Measurements from ENCODE around the gene IL33. TPM values are rescaled to one million over a fixed set of nuclear protein-coding genes. Genes with fewer than 3 reads are reported as not detected.

Gene IL33
- total RNA-seq, 1 experiment from 2014 or later: 0.05 TPM

DNA sequence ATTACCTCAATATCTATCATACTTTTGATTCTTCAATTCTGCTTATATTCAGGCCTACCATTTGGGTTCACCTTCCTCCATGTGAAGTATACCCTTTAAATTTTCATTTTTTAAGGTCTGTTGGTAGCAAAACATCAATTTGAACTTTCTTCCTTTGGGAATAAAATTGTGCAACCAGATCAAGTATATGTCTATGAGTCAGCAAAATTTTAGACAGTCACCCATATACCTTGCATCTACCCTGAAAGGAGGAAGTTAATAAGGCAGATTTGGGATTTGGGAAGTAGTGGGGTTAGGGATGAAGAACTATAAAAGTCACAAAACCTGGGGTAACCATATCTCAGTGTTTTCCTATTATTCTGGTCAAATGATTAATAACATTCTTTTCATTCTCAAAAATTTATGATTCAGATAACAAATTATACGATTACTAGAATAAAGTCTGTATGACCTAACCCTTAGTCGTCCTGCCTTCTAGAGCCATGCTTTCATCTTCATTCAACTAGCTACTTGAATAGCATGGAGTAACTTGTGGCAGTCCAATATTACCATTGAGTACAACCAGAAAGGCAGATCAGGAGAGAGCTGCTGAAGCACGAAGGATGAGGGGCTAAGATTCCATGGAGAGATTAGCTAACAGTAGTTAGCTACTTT, 2.8 kb upstream of the IL33 start:
- in situ Hi-C loops (cut with HindIII; ENCODE audit: low pct_unique_long_range_greater_than_20kb, low sequenced_read_pairs): no loop called here
- DNase-seq (ENCODE audit: low read depth, low spot score): no peak

DNA sequence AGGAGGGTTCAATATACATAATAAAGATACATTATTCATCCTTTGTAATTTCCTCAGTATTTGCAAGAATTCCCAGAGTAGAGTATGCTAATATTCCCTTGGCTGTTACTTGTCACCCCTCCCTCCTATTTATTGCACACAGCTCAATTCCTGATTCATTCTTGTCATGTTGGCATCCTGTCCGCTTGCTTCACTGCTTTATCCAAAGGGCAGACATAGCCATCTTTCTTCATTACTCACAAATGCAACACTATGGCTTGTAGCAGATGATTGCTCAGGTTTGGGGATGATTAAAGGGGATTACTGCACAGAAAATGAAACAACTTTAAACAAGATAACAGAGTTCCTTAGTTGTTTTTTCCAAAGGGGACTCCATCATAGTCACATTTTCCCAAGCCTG, 1.2 kb upstream of the IL33 start:
- no peak for DNase-seq (ENCODE audit: low read depth, low spot score)

DNA sequence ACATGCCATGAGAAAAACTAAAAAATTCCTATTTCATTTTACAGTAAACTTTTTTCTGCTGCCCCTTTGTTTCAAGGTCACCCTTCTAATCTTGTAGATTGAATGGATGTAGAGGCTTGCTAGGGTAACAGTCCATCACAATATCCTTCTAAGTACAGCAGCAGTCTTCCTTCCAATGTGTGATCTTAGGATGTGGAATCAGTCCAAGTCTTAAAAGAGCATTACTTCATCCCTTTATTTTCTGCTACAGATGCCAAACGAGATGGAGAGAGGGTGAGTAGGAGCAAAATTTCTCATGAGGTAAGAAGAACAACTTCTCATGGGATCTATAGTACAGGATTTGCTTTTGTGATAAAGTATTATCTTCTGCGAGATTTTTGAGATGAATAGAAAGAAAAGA, 704 bp upstream of the IL33 start:
- in situ Hi-C loops (cut with HindIII; ENCODE audit: low pct_unique_long_range_greater_than_20kb, low sequenced_read_pairs): no loop called here
- no peak for DNase-seq (ENCODE audit: low read depth, low spot score)

More for the DNA sequence above, 1.2 kb upstream of the IL33 start:
- in situ Hi-C loops (cut with HindIII; ENCODE audit: low pct_unique_long_range_greater_than_20kb, low sequenced_read_pairs): no loop called here

DNA sequence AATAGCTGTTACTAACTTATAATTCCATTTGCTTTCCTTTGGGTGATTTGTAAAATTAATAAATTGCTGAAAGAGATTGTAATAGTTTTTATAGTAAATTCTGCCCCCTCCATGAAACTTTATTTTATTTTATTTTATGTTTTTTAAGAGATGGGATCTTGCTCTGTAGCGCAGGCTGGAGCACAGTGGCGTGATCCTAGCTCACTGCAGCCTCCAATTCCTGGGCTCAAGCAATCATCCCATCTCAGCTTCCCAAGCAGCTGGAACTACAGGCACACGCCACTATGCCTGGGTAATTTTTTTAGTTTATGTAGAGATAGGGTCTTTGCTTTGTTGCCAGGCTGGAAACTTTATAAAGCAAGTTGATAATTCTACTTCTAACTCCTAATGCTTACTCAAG, 395 bp downstream of the IL33 start:
- no peak for DNase-seq (ENCODE audit: low read depth, low spot score)
- in situ Hi-C loops (cut with HindIII; ENCODE audit: low pct_unique_long_range_greater_than_20kb, low sequenced_read_pairs): no loop called here

DNA sequence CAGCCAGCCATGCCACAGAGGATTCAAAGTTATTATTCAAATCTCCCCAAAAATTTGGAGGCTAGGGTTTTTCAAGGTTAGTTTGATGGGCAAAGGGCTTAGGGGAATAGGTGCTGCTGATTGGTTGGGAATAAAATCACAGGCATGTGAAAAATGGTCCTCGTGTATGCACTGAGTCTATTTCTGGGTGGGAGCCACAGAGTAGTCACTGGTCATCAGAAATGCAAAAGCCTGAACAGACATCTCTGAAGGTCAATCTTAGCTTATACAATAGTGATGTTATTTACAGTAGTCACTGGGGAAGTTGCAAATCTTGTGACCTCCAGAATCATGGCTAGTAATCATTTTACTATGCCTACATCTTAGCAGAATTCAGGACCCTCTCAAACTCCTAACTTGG, 1.3 kb downstream of the IL33 start:
- in situ Hi-C loops (cut with HindIII; ENCODE audit: low pct_unique_long_range_greater_than_20kb, low sequenced_read_pairs): no loop called here
- no peak for DNase-seq (ENCODE audit: low read depth, low spot score)

DNA sequence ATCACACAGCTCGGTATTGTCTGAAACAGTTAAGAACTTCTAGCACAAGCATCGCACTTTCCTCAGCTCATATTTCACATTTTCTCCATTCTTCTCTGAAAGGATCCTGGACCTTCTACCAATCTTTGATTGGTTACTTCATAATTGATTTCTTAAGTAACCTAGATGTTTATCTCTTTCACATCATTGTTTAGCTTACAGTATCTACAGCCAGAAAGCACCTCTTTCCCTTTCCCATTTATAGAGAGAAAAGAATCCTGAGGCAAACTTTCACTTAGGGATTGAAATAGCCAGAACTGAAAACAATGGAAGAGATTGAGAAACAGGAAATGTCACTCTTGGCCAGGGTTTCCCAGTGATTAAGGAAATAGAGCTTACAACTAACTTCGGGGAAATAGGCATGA, 2.5 kb downstream of the IL33 start:
- in situ Hi-C loops (cut with HindIII; ENCODE audit: low pct_unique_long_range_greater_than_20kb, low sequenced_read_pairs): no loop called here
- DNase-seq (ENCODE audit: low read depth, low spot score): peak; percentile 14

DNA sequence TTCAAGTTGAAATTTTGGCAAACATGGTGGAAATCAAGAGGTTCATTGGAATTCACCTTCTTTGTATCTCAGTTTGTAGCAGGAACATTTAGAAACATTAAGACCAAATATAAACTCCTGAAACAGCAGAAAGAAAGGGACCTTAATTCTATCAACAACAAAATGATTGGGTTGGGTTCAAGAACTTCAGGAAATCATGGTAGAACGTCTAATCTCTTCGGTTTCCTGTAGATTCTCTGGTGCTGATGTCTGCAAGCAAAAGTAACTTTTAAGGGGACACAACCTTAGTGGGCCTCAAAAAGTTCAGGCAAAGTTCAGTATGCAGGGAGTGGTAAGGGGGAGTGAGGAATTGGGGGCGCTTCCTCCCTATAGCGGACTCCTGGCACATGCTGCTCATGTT, 3.4 kb downstream of the IL33 start:
- in situ Hi-C loops (cut with HindIII; ENCODE audit: low pct_unique_long_range_greater_than_20kb, low sequenced_read_pairs): no loop called here

DNA sequence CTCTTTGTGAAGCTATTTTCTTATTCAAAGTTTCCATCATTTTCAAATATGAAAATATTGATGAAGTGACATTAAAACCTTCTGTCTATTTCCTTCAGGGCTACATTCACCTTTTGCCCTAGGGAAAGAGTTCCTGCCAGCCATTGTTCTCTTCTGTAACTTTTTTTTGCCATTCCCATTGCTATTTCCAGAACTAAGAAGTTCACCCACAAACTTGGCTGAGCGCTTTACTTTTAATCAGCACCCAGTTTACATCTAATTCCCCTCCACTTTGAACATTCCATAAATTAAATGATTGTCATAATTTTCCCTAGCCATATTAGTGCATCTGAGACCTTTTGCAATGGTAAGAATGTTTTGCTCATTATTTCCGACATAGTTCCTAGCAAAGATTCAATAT, 4.4 kb downstream of the IL33 start:
- in situ Hi-C loops (cut with HindIII; ENCODE audit: low pct_unique_long_range_greater_than_20kb, low sequenced_read_pairs): no loop called here
- DNase-seq (ENCODE audit: low read depth, low spot score): no peak

More for the DNA sequence above, 3.4 kb downstream of the IL33 start:
- no peak for DNase-seq (ENCODE audit: low read depth, low spot score)

DNA sequence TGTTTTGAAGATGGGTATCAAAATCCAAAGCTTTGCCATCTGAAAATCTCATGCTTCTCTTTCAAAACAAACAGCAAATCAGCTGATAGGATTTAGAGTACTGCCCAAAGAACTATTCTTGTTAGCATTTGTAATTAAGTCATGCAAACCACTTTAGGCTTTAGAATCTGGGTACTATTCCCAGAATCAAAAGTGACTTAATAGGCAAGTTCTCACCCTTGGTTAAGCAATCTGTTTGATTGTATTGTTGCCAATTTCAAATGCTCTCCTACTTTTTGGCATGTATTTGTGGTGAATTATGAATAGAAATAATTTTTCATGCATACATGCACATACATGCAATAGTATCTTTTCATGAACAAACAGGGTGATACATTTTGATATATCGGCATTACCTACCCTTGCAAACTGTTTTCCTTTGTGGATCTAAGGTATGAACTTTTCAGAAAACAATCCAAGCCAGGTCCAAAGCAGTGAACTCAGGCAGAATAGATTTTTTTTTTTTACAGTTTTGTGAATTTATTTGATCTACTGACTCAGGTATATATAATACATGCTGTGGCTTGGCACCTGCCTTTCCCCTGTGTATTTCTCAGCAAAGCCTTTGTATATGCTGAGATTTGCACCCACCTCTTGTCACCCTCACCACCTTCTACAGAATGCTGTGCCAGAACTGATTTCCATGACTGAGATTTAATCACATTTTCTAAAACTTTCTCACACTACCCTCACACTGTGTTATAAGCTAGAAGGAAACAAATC, 9.0 kb downstream of the IL33 start:
- no peak for DNase-seq (ENCODE audit: low read depth, low spot score)
- in situ Hi-C loops (cut with HindIII; ENCODE audit: low pct_unique_long_range_greater_than_20kb, low sequenced_read_pairs): no loop called here

DNA sequence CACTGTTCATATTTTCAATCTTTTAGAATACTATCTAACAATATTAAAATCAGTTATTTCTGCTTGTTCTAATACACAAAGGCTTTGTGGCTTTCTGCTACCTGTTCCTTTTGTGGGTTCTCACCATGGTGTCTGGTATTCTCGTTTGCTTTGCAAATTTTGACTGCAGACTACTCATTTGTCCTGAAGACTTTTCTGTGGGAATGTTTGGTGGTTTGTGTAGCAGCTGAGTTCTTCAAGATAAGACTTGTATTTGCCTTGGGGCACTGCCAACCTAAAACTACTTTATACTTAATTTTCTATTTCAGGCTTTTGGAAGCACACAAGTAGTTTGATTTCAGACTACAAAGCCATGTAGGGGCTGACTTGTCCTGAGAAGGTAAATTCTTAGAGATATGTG, 11.1 kb downstream of the IL33 start:
- no peak for DNase-seq (ENCODE audit: low read depth, low spot score)
- in situ Hi-C loops (cut with HindIII; ENCODE audit: low pct_unique_long_range_greater_than_20kb, low sequenced_read_pairs): no loop called here

DNA sequence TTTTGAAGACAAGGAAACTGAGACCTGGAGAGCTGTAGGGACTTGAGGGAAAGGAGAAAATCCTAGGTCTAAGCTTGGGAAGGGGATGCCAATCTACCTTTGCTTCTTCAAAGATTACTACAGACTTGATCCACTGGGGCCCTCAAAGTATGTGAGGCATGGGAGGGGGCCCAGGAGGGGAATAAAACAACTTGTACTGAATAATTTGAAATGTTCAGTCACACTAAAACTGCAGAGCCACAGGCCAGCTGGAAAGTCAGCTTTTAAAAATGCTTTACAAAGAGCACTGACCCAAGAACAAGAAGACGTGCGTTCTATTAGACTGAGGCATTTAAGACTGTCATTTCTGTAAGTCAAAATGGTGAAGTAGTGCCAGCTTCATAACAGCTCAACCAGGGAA, 13.6 kb downstream of the IL33 start:
- in situ Hi-C loops (cut with HindIII; ENCODE audit: low pct_unique_long_range_greater_than_20kb, low sequenced_read_pairs): no loop called here
- no peak for DNase-seq (ENCODE audit: low read depth, low spot score)

DNA sequence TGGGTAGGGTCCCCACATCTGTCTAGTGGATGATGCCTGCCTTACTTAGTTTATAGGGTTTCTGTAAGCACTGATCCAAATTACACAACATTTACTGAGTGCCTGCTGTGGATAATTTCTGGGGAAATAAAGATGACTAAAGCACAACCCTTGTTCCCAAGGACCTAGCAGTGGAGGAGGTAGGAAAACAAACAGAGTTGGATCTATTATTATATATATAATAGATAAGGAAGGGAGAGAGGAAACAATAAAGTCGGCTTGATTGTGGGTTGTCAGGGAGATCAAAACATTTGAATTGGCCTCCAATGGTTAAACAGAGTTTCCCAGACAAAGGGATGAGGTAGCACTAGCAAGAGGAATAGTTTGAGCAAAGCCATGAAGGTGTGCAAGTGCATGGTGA, 14.0 kb downstream of the IL33 start:
- DNase-seq (ENCODE audit: low read depth, low spot score): no peak
- in situ Hi-C loops (cut with HindIII; ENCODE audit: low pct_unique_long_range_greater_than_20kb, low sequenced_read_pairs): no loop called here

DNA sequence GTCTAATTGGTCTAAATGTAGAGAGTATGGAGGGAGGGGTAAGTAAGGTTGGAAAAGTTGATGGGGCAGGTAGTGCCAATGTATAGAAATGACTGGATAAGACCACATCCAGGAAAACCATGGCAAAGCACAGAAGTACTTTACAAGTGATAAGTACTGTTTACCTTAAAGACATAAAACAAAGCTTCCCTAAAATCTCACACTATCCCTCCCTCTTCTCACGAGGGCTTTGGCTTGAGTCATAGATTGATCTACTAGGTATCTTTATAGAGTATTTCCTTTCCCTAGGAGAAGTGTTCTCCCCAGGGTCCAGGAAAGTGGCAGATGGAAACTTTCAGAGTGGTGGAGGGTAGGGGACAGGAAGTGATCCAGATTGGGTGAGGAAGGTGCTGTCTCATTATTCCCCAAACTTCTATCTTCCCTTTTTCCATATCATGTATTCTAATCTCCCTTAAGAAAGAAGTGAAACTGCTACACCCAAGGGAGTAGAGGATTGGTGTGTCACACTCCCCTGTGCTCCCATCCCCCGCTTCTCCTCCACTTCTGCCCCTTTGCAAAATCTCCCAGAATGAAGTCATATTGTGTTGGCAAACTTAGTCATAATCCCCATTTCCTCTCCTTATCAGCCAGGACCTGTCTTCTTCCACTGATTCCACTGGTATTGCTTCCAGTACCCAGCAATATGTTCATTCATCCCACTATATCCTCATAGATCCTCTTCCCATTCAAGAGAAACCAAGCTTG, 14.6 kb downstream of the IL33 start:
- DNase-seq (ENCODE audit: low read depth, low spot score): no peak

DNA sequence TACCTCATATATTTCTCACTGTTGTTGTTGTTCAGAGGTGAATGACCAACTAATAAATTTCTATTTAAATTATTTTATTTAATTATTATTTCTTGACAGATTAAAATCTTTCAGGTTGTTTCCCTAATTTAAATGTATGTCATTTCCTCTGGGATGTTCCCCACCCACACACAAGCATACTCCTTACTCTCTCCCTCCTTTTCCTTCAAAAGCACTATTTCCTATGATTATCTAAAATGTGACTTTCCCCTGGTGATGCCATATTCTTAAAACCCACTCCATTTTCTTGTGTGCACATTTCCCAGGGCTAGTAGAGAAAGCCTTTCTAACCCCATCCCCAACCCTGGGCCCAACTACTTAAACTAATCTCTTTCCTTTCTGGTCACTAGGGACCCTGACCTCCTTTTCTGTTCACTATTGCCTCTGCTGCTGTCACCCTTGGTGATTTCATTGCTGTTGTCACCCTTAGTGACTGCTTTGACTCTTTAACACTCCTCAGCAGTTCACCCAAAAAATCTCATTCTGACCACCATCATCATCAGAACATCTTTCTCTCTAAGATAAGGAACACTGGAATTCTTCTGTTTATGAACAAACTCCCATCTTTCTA, 16.8 kb downstream of the IL33 start:
- no peak for DNase-seq (ENCODE audit: low read depth, low spot score)
- in situ Hi-C loops (cut with HindIII; ENCODE audit: low pct_unique_long_range_greater_than_20kb, low sequenced_read_pairs): no loop called here

More for the DNA sequence above, 14.6 kb downstream of the IL33 start:
- in situ Hi-C loops (cut with HindIII; ENCODE audit: low pct_unique_long_range_greater_than_20kb, low sequenced_read_pairs): no loop called here

DNA sequence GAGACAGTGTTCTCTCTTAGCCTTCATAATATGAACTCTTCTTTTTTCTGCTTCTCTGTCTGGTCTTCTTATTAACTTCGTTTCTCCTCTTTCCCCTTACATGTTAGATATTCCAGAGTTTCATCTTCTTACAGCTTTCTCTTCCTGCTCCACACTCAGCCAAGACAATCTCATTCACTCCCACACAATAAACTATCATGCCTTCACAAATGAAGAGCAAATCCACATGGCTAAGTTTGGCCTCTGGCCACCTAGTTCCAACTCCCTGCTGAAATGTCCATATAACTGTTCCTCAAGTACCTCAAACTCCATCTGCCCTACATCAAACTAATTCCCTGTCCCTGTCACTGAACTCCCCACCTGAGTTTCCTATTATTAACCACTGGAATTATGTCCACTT, 18.4 kb downstream of the IL33 start:
- no peak for DNase-seq (ENCODE audit: low read depth, low spot score)
- in situ Hi-C loops (cut with HindIII; ENCODE audit: low pct_unique_long_range_greater_than_20kb, low sequenced_read_pairs): no loop called here

DNA sequence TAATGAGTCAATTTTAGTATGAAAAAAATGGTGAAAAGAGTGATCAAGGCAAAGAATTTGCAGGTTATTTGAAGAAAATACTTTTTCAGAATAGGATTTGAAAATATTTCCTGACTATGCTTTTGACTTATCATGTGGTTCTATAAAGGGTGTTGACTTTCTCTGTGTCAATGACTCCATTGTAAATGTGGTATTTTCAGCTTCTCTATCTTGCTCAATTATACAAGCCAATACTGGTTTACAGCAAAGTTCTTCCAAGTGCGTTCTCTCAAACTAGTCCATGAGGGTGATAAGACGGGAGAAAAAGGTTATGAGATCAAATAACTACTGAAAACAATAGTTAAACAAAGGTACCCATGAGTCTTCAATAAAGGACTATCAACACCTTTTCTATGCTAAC, 21.7 kb downstream of the IL33 start:
- DNase-seq (ENCODE audit: low read depth, low spot score): peak; percentile 37
- in situ Hi-C loops (cut with HindIII; ENCODE audit: low pct_unique_long_range_greater_than_20kb, low sequenced_read_pairs): no loop called here

DNA sequence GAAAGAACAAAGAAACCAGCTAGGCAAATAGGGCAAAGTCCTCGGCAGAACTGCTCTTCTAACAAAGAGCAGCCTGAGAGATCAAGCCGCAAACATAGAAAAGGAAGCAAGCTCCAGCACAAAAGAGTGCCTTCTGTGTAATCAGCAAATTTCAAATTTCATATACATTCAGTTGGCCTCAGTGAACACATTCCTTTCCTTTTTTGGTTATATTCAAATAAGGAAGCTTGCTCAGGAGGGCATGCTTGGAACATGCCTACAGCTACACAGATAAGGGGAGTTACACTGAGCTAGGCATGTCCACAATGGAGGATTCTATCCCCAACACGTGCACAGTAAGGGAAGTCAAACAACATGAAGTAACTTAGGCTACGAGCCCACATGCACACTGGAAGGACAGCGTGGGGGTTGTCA, 23.4 kb downstream of the IL33 start:
- in situ Hi-C loops (cut with HindIII; ENCODE audit: low pct_unique_long_range_greater_than_20kb, low sequenced_read_pairs): no loop called here
- no peak for DNase-seq (ENCODE audit: low read depth, low spot score)

DNA sequence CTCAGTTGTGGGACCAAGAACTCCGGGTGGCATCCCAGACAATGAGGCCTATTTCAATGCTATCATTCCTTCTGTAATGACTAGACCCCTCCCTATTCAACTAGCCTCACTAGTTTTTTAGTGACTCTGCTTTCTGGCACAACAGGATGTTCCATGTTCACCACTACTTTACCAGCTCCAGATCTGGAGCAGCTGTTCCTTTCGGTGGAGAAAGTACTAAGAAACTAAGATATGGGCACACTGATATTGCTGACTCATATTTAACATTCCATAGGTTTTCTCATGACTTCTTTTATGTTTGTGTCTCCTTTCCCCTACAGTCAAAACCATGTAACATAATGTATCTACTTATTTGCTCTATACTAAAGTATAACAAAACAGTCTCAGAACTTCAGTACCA, 24.1 kb downstream of the IL33 start:
- DNase-seq (ENCODE audit: low read depth, low spot score): no peak
- in situ Hi-C loops (cut with HindIII; ENCODE audit: low pct_unique_long_range_greater_than_20kb, low sequenced_read_pairs): no loop called here

Measured in SK-MEL-5 (cell line).